HL-60 (cell line): ENCODE results near the gene TBC1D16.

Experiments used
- DNase-seq, 2 experiments: peaks; one replicate each; pipeline ENCODE4 v3.0.0-alpha.2; 2010 to 2020; ENCODE audit warnings: low read depth in 1 of 2, low spot score in 1 of 2
- H3K27ac ChIP-seq: fragments of 250-450 bp; sonication (Bioruptor Pico); replicated peaks from 2 replicates; pipeline ENCODE4 v1.5.1; 2020; ENCODE audit warnings: mild to moderate bottlenecking, moderate library complexity
- H3K27me3 ChIP-seq: fragments of 250-450 bp; sonication (Bioruptor Pico); 2 replicates; pipeline ENCODE4 v1.5.1; 2021; ENCODE audit warnings: mild to moderate bottlenecking, moderate library complexity; ENCODE audit not compliant: insufficient read depth, poor library complexity, severe bottlenecking
- H3K4me3 ChIP-seq: replicated peaks from 2 replicates; pipeline ENCODE4 v1.5.1; 2011; ENCODE audit warnings: mild to moderate bottlenecking, control low read depth, low read length; ENCODE audit not compliant: insufficient read depth
- GABPA ChIP-seq: IDR thresholded peaks from 2 replicates; pipeline ENCODE4 v1.6.1; 2012; ENCODE audit warnings: low read depth
- POLR2AphosphoS5 ChIP-seq: IDR thresholded peaks from 2 replicates; pipeline ENCODE4 v1.6.1; 2012; ENCODE audit warnings: low read depth
- SPI1 ChIP-seq: IDR thresholded peaks from 2 replicates; pipeline ENCODE4 v1.6.1; 2012; ENCODE audit warnings: low read depth, mild to moderate bottlenecking, borderline replicate concordance
- TF ChIP-seq, protein P1 (sequence below): IDR thresholded peaks from one replicate; pipeline ENCODE4 v1.5.1; 2011; ENCODE audit warnings: low read length, control low read depth, inconsistent platforms; ENCODE audit not compliant: insufficient read depth
- TF ChIP-seq, protein P2 (sequence below): IDR thresholded peaks from 2 replicates; pipeline ENCODE4 v1.6.1; 2012; ENCODE audit warnings: low read depth; ENCODE audit not compliant: insufficient replicate concordance

TBC1D16 gene

DNA sequence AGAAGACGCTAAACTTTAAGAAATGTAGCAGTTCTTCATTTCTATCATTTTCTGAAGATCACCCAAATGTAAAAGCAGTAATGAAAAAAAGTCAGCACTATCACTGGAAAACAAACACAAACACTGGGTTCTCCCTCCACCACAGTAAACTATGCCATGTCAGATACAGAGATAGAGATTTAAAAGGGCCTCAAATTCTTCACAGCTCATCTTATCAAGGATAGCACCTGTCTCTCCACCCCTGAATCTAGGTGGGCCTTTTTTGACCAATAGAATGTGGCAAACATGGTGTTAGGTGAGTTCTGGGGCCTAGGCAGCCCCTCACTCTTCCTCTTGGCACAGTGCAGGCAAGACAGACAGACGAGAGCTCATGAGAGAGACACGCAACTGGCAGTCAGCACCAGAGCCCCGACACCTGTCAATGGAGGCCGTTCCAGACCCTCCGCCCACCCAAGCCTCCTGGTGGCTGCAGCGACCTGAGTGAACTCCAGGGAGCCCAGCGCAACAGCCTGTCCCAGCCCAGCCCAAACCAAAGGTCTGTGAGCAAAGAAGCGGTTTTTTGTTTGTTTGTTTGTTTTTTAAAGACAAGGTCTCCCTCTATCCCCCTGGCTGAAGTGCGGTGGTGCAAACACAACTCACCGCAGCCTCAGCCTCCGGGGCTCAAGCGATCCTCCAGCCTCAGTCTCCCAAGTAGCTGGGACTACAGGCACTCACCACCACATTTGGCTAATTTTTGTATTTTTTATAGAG is 79.8 kb downstream of the TBC1D16 start:
- DNase-seq, result no peak
- Histone ChIP-seq H3K27me3 (peaks cover 4% of the 10 kb centered on the region), H3K4me3 (no peak overlapping the region), H3K27ac (no peak overlapping the region)
- TF ChIP-seq, protein P1, sequence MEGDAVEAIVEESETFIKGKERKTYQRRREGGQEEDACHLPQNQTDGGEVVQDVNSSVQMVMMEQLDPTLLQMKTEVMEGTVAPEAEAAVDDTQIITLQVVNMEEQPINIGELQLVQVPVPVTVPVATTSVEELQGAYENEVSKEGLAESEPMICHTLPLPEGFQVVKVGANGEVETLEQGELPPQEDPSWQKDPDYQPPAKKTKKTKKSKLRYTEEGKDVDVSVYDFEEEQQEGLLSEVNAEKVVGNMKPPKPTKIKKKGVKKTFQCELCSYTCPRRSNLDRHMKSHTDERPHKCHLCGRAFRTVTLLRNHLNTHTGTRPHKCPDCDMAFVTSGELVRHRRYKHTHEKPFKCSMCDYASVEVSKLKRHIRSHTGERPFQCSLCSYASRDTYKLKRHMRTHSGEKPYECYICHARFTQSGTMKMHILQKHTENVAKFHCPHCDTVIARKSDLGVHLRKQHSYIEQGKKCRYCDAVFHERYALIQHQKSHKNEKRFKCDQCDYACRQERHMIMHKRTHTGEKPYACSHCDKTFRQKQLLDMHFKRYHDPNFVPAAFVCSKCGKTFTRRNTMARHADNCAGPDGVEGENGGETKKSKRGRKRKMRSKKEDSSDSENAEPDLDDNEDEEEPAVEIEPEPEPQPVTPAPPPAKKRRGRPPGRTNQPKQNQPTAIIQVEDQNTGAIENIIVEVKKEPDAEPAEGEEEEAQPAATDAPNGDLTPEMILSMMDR, result no peak
- TF ChIP-seq GABPA (no peak), SPI1 (no peak), POLR2AphosphoS5 (no peak)
- TF ChIP-seq, protein P2, sequence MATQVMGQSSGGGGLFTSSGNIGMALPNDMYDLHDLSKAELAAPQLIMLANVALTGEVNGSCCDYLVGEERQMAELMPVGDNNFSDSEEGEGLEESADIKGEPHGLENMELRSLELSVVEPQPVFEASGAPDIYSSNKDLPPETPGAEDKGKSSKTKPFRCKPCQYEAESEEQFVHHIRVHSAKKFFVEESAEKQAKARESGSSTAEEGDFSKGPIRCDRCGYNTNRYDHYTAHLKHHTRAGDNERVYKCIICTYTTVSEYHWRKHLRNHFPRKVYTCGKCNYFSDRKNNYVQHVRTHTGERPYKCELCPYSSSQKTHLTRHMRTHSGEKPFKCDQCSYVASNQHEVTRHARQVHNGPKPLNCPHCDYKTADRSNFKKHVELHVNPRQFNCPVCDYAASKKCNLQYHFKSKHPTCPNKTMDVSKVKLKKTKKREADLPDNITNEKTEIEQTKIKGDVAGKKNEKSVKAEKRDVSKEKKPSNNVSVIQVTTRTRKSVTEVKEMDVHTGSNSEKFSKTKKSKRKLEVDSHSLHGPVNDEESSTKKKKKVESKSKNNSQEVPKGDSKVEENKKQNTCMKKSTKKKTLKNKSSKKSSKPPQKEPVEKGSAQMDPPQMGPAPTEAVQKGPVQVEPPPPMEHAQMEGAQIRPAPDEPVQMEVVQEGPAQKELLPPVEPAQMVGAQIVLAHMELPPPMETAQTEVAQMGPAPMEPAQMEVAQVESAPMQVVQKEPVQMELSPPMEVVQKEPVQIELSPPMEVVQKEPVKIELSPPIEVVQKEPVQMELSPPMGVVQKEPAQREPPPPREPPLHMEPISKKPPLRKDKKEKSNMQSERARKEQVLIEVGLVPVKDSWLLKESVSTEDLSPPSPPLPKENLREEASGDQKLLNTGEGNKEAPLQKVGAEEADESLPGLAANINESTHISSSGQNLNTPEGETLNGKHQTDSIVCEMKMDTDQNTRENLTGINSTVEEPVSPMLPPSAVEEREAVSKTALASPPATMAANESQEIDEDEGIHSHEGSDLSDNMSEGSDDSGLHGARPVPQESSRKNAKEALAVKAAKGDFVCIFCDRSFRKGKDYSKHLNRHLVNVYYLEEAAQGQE, result no peak

DNA sequence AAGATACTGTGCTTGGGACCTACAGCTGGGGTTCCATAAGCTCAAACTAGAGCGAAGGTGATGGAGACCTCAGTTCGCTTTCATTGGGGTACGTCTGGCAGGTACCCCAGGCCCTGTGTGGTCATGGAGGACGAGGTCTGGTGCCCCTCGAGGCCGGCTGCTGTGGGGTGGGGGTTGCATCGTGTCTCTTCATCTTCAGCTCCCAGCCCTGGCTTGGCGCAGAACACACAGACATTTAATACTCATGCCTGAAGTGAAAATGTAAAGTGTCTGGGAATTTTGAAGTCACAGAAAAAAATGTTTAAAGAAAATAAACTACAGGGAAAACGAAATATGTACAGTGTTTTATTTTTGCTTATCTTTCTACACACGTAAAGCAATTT is 80.5 kb downstream of the TBC1D16 start:
- H3K4me3 ChIP-seq, result no peak overlapping the region
- peaks cover 4% of the 10 kb centered on the region for H3K27me3 ChIP-seq
- DNase-seq, result no peak

DNA sequence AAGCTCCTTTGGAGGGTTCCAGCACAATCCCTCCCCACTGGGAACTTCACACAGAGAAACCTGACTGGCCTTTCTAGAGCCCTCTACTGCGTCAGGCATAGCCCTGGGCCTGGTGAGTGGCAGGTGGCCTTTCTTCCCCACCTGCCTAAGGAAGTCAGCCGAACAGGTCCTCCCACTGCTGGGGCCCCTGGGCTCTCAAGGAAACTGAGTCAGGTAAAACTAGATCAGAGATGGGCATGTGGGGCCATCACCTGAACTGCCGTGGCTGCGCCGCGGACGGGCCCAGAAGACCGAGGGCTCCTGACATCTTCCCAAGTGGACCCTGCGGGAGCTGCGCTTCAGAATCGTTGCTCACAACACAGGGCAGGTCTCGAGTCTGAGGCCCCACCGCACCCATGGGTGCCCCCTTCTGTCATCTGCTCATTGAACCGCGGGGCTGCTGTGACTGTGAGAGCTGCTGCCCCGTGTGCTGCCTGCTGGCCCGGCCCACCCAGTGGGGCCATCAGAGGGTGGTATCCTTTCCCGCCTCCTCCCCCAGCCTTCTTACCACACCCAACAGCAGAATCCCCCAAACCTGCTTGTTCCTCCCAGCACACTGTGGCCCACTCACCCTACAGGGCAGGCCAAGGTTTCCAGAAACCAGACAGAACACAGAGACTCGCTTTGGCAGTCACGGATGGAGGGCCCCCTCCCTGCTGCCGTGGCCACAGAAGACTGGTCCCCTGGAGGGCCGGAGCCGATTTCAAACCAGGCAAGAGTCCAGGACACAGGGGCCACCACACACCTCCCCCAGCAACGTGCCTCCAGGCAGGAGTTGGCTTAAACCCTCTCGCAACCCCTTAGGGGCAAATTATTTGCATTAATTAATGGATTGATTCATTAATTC is 81.1 kb downstream of the TBC1D16 start:
- TF ChIP-seq SPI1, result no peak
- TF ChIP-seq, protein P2, result no peak
- TF ChIP-seq, protein P1, result no peak
- no peak for TF ChIP-seq POLR2AphosphoS5
- TF ChIP-seq GABPA, result no peak
- H3K4me3 ChIP-seq, result no peak overlapping the region
- H3K27me3 ChIP-seq, result peaks cover 3% of the 10 kb centered on the region
- DNase-seq, result no peak
- no peak overlapping the region for H3K27ac ChIP-seq

More for the DNA sequence above, 80.5 kb downstream of the TBC1D16 start:
- H3K27ac ChIP-seq, result no peak overlapping the region
- TF ChIP-seq POLR2AphosphoS5 (no peak), SPI1 (no peak)
- TF ChIP-seq, protein P1, result no peak
